Measurements from ENCODE around the gene SP110. TPM values are rescaled to one million over a fixed set of nuclear protein-coding genes. Genes with fewer than 3 reads are reported as not detected.

The SP110 gene
- total and polyA plus RNA-seq, 9 donors = 10.0 to 17.5 (median 11.8) TPM

GRCh38 chr2:230254152-230254881, 34.5 kb upstream of the SP110 start:
- DNase-seq = no peak
- Histone ChIP-seq H3K9me3 (replicated peaks; ENCODE audit: control insufficient read depth, low read depth, low read length) (no peaks in the 10 kb centered on the region), H3K27ac (ENCODE audit: low read length) (no peak overlapping the region), H3K36me3 (ENCODE audit: control insufficient read depth, insufficient read depth, low read length) (no peaks in the 10 kb centered on the region), H3K27me3 (ENCODE audit: control insufficient read depth, insufficient read depth, low read length) (no peaks in the 10 kb centered on the region), H3K4me3 (ENCODE audit: low read length) (no peak overlapping the region), H3K4me1 (ENCODE audit: control insufficient read depth, insufficient read depth, low read length) (no peaks in the 10 kb centered on the region)
- WGBS (ENCODE audit: insufficient coverage) = no CpG with 5 or more reads among the region's 4 CpGs

GRCh38 chr2:230250231-230250630, 30.4 kb upstream of the SP110 start:
- H3K27me3 ChIP-seq (ENCODE audit: control insufficient read depth, insufficient read depth, low read length) = no peaks in the 10 kb centered on the region
- no peaks in the 10 kb centered on the region for H3K9me3 ChIP-seq (replicated peaks; ENCODE audit: control insufficient read depth, low read depth, low read length)
- H3K4me3 ChIP-seq (ENCODE audit: low read length) = no peak overlapping the region
- no peak overlapping the region for H3K27ac ChIP-seq (ENCODE audit: low read length)
- no peak for DNase-seq
- no peaks in the 10 kb centered on the region for H3K4me1 ChIP-seq (ENCODE audit: control insufficient read depth, insufficient read depth, low read length)
- WGBS (ENCODE audit: insufficient coverage) = 100% methylated on average over 2 of the region's 2 CpGs
- no peaks in the 10 kb centered on the region for H3K36me3 ChIP-seq (ENCODE audit: control insufficient read depth, insufficient read depth, low read length)

GRCh38 chr2:230246206-230246605, 26.4 kb upstream of the SP110 start:
- H3K4me3 ChIP-seq (ENCODE audit: low read length) = no peak overlapping the region
- no peaks in the 10 kb centered on the region for H3K27me3 ChIP-seq (ENCODE audit: control insufficient read depth, insufficient read depth, low read length)
- no CpG with 5 or more reads among the region's 3 CpGs for WGBS (ENCODE audit: insufficient coverage)
- no peaks in the 10 kb centered on the region for H3K4me1 ChIP-seq (ENCODE audit: control insufficient read depth, insufficient read depth, low read length)
- H3K36me3 ChIP-seq (ENCODE audit: control insufficient read depth, insufficient read depth, low read length) = no peaks in the 10 kb centered on the region
- DNase-seq = no peak
- no peak overlapping the region for H3K27ac ChIP-seq (ENCODE audit: low read length)
- no peaks in the 10 kb centered on the region for H3K9me3 ChIP-seq (replicated peaks; ENCODE audit: control insufficient read depth, low read depth, low read length)

GRCh38 chr2:230244211-230244610, 24.4 kb upstream of the SP110 start:
- Histone ChIP-seq H3K4me3 (ENCODE audit: low read length) (no peak overlapping the region), H3K27me3 (ENCODE audit: control insufficient read depth, insufficient read depth, low read length) (no peaks in the 10 kb centered on the region), H3K4me1 (ENCODE audit: control insufficient read depth, insufficient read depth, low read length) (no peaks in the 10 kb centered on the region), H3K9me3 (replicated peaks; ENCODE audit: control insufficient read depth, low read depth, low read length) (no peaks in the 10 kb centered on the region), H3K27ac (ENCODE audit: low read length) (no peak overlapping the region), H3K36me3 (ENCODE audit: control insufficient read depth, insufficient read depth, low read length) (no peaks in the 10 kb centered on the region)
- DNase-seq = no peak
- WGBS (ENCODE audit: insufficient coverage) = 91% methylated on average over 2 of the region's 2 CpGs

GRCh38 chr2:230234845-230235244, 15.1 kb upstream of the SP110 start:
- Histone ChIP-seq H3K4me3 (ENCODE audit: low read length) (no peak overlapping the region), H3K27ac (ENCODE audit: low read length) (no peak overlapping the region), H3K4me1 (ENCODE audit: control insufficient read depth, insufficient read depth, low read length) (no peaks in the 10 kb centered on the region), H3K36me3 (ENCODE audit: control insufficient read depth, insufficient read depth, low read length) (no peaks in the 10 kb centered on the region), H3K27me3 (ENCODE audit: control insufficient read depth, insufficient read depth, low read length) (no peaks in the 10 kb centered on the region), H3K9me3 (replicated peaks; ENCODE audit: control insufficient read depth, low read depth, low read length) (no peaks in the 10 kb centered on the region)
- WGBS (ENCODE audit: insufficient coverage) = 67% methylated on average over 1 of the region's 3 CpGs
- DNase-seq = no peak

GRCh38 chr2:230234122-230234722, 14.4 kb upstream of the SP110 start:
- H3K4me1 ChIP-seq (ENCODE audit: control insufficient read depth, insufficient read depth, low read length) = no peaks in the 10 kb centered on the region
- H3K36me3 ChIP-seq (ENCODE audit: control insufficient read depth, insufficient read depth, low read length) = no peaks in the 10 kb centered on the region
- H3K9me3 ChIP-seq (replicated peaks; ENCODE audit: control insufficient read depth, low read depth, low read length) = no peaks in the 10 kb centered on the region
- DNase-seq = no peak
- WGBS (ENCODE audit: insufficient coverage) = no CpG with 5 or more reads among the region's 3 CpGs
- H3K27me3 ChIP-seq (ENCODE audit: control insufficient read depth, insufficient read depth, low read length) = no peaks in the 10 kb centered on the region
- H3K4me3 ChIP-seq (ENCODE audit: low read length) = no peak overlapping the region
- no peak overlapping the region for H3K27ac ChIP-seq (ENCODE audit: low read length)

GRCh38 chr2:230231251-230231650, 11.5 kb upstream of the SP110 start:
- Histone ChIP-seq H3K9me3 (replicated peaks; ENCODE audit: control insufficient read depth, low read depth, low read length) (no peaks in the 10 kb centered on the region), H3K36me3 (ENCODE audit: control insufficient read depth, insufficient read depth, low read length) (no peaks in the 10 kb centered on the region), H3K27me3 (ENCODE audit: control insufficient read depth, insufficient read depth, low read length) (no peaks in the 10 kb centered on the region), H3K27ac (ENCODE audit: low read length) (no peak overlapping the region), H3K4me3 (ENCODE audit: low read length) (no peak overlapping the region), H3K4me1 (ENCODE audit: control insufficient read depth, insufficient read depth, low read length) (no peaks in the 10 kb centered on the region)
- WGBS (ENCODE audit: insufficient coverage) = no CpG with 5 or more reads among the region's 3 CpGs
- no peak for DNase-seq

- no peaks in the 10 kb centered on the region for H3K4me1 ChIP-seq (ENCODE audit: control insufficient read depth, insufficient read depth, low read length)
- H3K27me3 ChIP-seq (ENCODE audit: control insufficient read depth, insufficient read depth, low read length) = no peaks in the 10 kb centered on the region
- no peaks in the 10 kb centered on the region for H3K9me3 ChIP-seq (replicated peaks; ENCODE audit: control insufficient read depth, low read depth, low read length)
- H3K27ac ChIP-seq (ENCODE audit: low read length) = no peak overlapping the region
- H3K4me3 ChIP-seq (ENCODE audit: low read length) = no peak overlapping the region
- WGBS (ENCODE audit: insufficient coverage) = no CpG with 5 or more reads among the region's 2 CpGs
- no peak for DNase-seq
- no peaks in the 10 kb centered on the region for H3K36me3 ChIP-seq (ENCODE audit: control insufficient read depth, insufficient read depth, low read length)
These were observed 10.9 kb upstream of the SP110 start for GRCh38 chr2:230230496-230231200.

GRCh38 chr2:230230087-230230486, 10.3 kb upstream of the SP110 start:
- WGBS (ENCODE audit: insufficient coverage) = no CpG with 5 or more reads among the region's 3 CpGs
- no peak overlapping the region for H3K4me3 ChIP-seq (ENCODE audit: low read length)
- no peak overlapping the region for H3K27ac ChIP-seq (ENCODE audit: low read length)
- DNase-seq = no peak
- H3K9me3 ChIP-seq (replicated peaks; ENCODE audit: control insufficient read depth, low read depth, low read length) = no peaks in the 10 kb centered on the region
- no peaks in the 10 kb centered on the region for H3K4me1 ChIP-seq (ENCODE audit: control insufficient read depth, insufficient read depth, low read length)
- no peaks in the 10 kb centered on the region for H3K36me3 ChIP-seq (ENCODE audit: control insufficient read depth, insufficient read depth, low read length)
- no peaks in the 10 kb centered on the region for H3K27me3 ChIP-seq (ENCODE audit: control insufficient read depth, insufficient read depth, low read length)

GRCh38 chr2:230227216-230227615, 7.4 kb upstream of the SP110 start:
- H3K36me3 ChIP-seq (ENCODE audit: control insufficient read depth, insufficient read depth, low read length) = no peaks in the 10 kb centered on the region
- H3K9me3 ChIP-seq (replicated peaks; ENCODE audit: control insufficient read depth, low read depth, low read length) = no peaks in the 10 kb centered on the region
- H3K4me1 ChIP-seq (ENCODE audit: control insufficient read depth, insufficient read depth, low read length) = no peaks in the 10 kb centered on the region
- no peak for DNase-seq
- no peak overlapping the region for H3K27ac ChIP-seq (ENCODE audit: low read length)
- H3K27me3 ChIP-seq (ENCODE audit: control insufficient read depth, insufficient read depth, low read length) = no peaks in the 10 kb centered on the region
- WGBS (ENCODE audit: insufficient coverage) = no CpG with 5 or more reads among the region's 3 CpGs
- H3K4me3 ChIP-seq (ENCODE audit: low read length) = no peak overlapping the region

All from muscle of leg (tissue), 11 donors.